NCI-H1105 treated with DMSO at 0.1 percent for 48 hours (cell line): Measurements from ENCODE around the gene SLC17A7.
"Not testable (repeated sequence)": the region's sequence is repeated elsewhere in the genome, so short reads cannot be mapped to it uniquely, and the experiment has no call there.

Source experiments
- DNase-seq: peaks from one replicate; lab custom pipeline; 2025; lab: John Stamatoyannopoulos, UW

SLC17A7 gene

DNA sequence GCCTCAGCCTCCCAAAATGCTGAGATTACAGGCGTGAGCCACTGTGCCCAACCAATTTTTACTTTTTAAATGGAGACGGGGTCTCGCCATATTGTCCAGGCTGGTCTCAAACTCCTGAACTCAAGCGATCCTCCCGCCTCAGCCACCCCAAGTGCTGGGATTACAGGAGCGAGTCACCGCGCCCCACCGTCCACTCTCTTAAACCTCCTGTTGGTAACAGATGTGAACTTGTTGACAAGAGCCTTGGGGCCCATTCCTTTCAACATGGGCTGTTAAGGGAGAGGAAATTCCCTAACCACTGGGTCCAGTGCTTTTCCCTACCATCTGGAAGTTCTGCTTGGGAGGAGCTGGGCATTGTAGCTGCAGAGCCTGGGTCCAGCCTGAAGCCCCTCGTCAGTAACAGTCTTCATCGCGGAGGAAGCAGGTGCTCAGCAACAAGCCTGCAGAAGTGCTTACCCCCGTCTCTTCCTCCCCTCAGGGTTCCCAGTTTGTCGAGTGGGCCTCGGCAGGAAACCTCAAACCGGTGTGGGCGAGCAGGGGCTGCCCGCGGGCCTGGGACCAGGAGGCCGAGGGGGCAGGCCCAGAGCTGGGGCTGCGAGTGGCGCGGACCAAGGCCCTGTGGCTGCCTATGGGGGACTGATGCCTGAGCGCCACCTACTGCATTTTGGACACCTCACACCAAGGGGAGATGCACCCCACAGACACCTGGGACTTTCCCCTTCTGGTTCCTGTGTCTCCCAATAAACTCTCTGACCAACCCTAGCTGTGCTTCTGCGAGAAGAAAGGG, 28.7 kb upstream of the SLC17A7 start:
- no peak for DNase-seq

DNA sequence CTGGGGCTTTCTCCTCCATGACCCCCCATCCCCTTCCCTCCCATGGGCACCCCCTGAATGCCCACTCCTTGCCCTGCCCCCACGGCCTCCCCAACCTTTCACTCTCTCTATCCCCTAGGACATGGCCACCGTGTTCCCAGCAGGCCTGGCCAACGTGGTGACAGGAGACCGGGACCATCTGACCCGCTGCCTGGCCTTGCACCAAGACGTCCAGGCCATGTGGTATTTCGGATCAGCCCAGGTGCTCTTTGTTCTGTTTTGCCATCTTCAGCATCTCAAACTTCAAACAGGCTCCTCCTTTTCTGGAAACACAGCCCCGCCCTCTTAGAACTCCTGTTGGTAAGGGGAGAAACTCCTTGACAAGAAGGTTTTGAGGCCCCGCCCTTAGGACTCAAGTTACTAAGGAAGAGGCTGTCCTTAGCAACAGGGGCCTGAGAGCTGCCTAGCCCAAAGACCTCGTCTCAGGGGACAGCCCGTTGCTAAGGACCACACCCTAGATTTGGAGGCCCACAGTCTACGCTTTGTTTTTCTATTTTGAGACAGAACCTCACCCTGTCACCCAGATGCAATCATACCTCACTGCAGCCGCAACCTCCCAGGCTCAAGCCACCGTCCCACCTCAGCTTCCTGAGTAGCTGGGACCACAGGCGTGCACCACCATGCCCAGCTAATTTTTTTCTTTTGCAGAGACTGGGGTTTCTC, 27.6 kb upstream of the SLC17A7 start:
- no peak for DNase-seq

DNA sequence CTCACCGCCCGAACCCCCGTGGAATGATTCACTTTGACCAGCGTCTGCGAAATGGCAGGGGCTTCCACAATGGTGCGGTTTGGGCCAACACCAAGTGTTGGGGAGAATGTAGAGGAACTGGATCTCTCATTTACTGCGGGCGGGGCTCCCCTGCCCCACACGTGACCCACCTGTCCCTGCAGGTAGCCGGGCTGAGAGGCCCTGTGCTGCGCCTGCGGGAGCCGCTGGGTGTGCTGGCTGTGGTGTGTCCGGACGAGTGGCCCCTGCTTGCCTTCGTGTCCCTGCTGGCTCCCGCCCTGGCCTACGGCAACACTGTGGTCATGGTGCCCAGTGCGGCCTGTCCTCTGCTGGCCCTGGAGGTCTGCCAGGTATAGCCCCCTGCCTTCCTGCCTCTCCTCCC, 26.9 kb upstream of the SLC17A7 start:
- no peak for DNase-seq

DNA sequence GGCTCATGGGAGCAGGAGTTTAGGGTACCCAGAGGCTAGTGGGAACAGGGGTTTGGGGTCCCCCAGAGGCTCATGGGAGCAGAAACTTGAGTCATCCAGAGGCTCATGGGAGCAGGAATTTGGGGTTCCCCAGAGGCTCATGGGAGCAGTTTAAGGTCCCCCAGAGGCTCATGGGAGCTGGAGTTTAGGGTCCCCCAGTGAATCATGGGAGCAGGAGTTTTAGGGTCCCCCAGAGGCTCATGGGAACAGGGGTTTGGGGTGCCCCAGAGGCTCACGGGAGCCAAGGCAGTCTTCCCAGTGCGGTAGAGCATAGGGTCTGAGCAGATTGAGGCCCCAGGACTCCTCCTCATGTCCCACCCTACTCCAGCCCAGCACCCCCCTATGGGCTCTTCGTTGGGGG, 24.0 kb upstream of the SLC17A7 start:
- DNase-seq, result no peak

GRCh38 chr19:49463960-49464740, 22.8 kb upstream of the SLC17A7 start:
- DNase-seq, result no peak

DNA sequence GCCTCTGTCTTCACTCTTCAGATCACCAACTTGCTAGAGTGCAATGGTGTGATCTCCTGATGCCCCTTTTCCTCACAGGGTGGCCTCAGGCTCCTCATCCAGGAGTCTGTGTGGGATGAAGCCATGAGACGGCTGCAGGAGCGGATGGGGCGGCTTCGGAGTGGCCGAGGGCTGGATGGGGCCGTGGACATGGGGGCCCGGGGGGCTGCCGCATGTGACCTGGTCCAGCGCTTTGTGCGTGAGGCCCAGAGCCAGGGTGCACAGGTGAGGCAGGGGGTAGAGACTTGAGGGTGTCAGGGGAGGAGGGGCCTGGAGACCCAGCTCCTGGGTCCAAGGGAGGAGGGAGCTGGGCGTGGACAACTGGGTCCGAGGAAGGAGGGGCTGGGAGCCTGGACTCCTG, 21.2 kb upstream of the SLC17A7 start:
- DNase-seq, result no peak

DNA sequence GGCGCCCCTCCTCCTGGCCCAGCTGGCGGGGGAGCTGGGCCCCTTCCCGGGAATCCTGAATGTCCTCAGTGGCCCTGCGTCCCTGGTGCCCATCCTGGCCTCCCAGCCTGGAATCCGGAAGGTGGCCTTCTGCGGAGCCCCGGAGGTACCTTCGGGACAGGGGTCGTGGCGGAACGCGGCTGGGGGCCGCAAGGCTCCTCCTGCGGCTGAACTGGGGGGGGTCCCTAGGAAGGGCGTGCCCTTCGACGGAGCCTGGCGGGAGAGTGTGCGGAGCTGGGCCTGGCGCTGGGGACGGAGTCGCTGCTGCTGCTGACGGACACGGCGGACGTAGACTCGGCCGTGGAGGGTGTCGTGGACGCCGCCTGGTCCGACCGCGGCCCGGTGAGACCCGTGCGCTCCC, 20.3 kb upstream of the SLC17A7 start:
- DNase-seq, result no peak

- not testable (repeated sequence) for DNase-seq
Measured at GRCh38 chr19:49461130-49461529, 19.8 kb upstream of the SLC17A7 start.

- no peak for DNase-seq
Measured at GRCh38 chr19:49459388-49459787, 18.1 kb upstream of the SLC17A7 start.

DNA sequence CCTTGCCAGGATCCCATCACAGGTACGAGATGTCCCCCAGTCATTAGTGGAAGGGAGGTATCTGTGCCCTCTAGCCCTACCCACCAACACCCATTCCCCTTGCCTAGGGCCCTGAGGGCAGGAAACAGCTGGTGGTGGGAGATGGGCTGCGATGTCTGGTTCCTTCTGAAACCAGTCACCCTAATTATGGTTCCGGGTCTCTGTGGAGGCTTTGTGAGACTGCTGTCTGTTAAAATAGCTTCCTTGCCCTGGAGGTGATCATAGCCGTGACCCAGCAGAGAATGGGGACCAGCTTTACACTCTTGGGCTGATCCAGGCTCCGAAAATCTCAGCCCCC, 17.2 kb upstream of the SLC17A7 start:
- no peak for DNase-seq

GRCh38 chr19:49456326-49456725, 15.0 kb upstream of the SLC17A7 start:
- DNase-seq, result no peak

GRCh38 chr19:49455773-49456172, 14.4 kb upstream of the SLC17A7 start:
- DNase-seq, result no peak

- DNase-seq, result no peak
Measured at GRCh38 chr19:49453757-49454240, 12.5 kb upstream of the SLC17A7 start.

- DNase-seq, result peak; percentile 97
Measured at GRCh38 chr19:49453013-49453756, 11.9 kb upstream of the SLC17A7 start, which contains the start of gene ALDH16A1. TSS of gene ALDH16A1 (plus strand) at chr19:49453225. CDS start at chr19:49453332, 107 bp downstream.

DNA sequence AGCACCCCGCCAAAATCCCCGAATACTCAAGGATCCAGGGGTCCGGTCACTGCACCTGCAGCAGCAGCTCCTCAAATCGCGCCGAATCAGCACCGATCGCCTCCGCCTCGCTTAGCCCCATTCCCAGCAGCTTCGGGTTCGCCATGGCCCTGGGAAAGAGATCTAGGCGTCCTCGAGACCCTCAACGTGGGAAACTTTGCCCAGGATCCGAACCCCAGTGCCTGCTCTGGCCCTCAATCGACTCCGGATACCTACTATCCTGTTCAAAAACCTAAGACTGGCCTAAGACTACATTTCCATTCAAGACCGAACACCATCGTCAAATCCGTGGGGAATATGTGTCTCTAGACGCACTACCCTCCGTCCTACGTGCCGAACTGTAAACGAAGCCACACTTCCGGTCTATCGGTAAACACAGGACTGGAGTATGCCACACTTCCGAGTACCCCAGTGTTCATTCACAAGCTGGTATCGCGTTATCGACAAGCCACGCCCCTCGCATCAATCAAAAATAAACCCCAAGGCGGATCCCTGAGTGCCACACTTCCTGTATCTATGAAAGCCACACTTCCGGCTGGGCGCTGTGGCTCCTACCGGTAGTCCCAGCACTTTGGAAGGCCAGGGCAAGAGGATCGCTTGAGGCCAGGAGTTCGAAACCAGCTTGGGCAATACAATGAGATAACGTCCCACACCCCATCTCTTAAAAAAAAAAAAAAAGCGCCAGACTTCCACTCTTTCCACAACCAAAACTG, 10.3 kb upstream of the SLC17A7 start, which contains the start of gene PIH1D1:
Gene PIH1D1, minus strand, starts transcription at position 385 of the 752 bp plus-strand sequence. Its CDS starts 240 bp downstream, at position 145.
- peak; percentile 99 for DNase-seq

- no peak for DNase-seq
Measured at GRCh38 chr19:49450405-49450804, 9.1 kb upstream of the SLC17A7 start.

DNA sequence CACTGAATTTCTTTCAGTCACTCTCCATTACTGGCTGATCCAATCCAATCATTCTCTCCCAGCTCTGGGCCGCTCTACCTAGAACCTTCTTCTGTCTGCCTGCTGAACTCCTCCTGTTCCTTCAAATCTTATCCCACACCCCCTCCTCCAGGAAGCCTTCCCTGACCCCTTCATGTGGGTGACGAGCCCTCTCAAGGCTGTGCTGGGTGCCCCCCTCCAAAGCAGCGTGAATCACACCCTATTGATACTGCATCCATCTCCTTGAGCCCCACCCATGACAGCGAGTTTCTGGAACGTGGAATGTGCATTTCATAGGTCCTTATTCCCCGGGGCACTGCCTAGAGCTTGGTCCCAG, 7.1 kb upstream of the SLC17A7 start:
- DNase-seq, result no peak

- no peak for DNase-seq
Measured at GRCh38 chr19:49447485-49448431, 6.4 kb upstream of the SLC17A7 start.

DNA sequence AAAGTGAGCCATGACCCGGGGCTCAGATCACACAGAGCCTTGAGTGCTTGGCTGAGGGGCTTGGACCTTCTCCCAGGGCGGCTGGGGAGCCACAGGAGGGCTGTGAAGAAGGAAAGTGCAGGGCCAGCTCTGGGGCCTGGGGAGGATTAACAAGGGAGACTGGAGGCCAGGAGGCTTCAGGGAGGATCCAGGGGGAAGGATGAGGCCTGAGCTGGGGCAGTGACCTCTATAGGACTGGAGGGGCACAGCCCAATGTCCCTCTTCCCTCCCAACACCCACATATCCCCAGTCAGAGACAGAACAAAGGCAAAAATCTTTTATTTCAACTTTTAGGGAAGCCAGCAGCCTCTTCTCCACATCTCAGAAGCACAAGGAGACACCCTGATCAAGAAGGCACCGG, 4.7 kb upstream of the SLC17A7 start:
- DNase-seq, result no peak
